ENCODE data around the gene TXNRD1.
"Not testable (repeated sequence)": the region's sequence is repeated elsewhere in the genome, so short reads cannot be mapped to it uniquely, and the experiment has no call there.

DNA sequence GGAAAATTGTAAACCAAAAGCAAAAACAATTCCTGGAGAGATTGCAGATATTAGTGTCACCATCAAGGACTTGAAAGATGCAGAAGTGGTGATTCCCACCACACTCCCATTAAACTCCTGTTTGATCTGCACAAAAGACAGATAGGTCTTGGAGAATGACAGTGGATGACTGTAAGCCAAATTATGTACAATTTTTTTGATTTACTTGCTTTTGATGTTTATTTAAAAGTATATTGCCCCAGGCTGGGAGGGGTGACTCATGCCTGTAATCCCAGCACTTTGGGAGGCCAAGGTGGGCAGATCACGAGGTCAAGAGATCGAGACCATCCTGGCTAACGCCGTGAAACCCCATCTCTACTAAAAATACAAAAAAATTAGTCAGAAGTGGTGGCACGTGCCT, 41.8 kb upstream of the TXNRD1 start:
- TF ChIP-seq, protein P1, sequence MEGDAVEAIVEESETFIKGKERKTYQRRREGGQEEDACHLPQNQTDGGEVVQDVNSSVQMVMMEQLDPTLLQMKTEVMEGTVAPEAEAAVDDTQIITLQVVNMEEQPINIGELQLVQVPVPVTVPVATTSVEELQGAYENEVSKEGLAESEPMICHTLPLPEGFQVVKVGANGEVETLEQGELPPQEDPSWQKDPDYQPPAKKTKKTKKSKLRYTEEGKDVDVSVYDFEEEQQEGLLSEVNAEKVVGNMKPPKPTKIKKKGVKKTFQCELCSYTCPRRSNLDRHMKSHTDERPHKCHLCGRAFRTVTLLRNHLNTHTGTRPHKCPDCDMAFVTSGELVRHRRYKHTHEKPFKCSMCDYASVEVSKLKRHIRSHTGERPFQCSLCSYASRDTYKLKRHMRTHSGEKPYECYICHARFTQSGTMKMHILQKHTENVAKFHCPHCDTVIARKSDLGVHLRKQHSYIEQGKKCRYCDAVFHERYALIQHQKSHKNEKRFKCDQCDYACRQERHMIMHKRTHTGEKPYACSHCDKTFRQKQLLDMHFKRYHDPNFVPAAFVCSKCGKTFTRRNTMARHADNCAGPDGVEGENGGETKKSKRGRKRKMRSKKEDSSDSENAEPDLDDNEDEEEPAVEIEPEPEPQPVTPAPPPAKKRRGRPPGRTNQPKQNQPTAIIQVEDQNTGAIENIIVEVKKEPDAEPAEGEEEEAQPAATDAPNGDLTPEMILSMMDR (IDR thresholded peaks at IDR 0.05): not testable (repeated sequence)
- not testable (repeated sequence) for TF ChIP-seq POLR2A (IDR thresholded peaks at IDR 0.05)
